ENCODE data around the gene MED26.
"Not testable (repeated sequence)": the region's sequence is repeated elsewhere in the genome, so short reads cannot be mapped to it uniquely, and the experiment has no call there.

Gene MED26, protein sequence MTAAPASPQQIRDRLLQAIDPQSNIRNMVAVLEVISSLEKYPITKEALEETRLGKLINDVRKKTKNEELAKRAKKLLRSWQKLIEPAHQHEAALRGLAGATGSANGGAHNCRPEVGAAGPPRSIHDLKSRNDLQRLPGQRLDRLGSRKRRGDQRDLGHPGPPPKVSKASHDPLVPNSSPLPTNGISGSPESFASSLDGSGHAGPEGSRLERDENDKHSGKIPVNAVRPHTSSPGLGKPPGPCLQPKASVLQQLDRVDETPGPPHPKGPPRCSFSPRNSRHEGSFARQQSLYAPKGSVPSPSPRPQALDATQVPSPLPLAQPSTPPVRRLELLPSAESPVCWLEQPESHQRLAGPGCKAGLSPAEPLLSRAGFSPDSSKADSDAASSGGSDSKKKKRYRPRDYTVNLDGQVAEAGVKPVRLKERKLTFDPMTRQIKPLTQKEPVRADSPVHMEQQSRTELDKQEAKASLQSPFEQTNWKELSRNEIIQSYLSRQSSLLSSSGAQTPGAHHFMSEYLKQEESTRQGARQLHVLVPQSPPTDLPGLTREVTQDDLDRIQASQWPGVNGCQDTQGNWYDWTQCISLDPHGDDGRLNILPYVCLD

DNA sequence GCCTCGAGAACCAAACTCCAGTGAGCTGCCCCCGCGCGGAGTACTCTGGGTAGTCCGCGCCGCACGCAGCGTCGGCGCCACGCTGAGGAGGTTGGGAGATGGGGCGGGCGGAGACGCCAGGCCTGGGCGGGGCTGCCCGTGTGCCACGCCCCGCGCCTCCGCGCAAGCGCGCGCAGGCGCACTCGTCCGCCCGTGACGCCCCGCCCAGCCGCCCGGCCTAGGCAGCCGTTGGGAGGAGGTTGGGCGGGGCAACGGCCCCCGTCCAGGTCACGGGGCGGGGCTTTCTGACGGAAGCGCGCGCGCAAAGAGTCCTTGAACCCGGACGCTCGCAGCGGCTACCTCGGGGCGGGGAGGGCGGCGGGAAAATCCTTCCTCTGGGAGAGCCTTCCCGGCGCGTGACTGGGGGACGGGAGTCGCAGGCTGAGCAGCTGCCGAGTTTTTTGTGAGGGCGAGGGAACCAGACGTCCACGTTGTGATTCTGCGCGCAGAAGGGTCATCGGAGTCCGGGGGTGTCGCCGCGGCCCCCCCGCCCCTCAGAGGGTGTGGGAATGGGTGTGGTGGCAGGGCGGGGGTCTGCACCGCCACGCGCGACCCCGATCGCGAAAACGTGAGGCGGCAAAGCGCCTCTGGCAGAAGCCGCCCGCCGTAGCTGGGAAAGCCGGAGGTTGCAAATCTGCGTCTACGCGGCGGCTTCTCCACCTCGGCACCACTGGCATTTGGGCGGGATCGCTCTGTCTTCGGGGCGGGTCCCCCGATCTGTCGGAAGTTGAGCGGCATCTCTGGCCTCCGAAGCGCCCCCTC is at the start of gene MED26:
MED26 (minus strand) TSS at position 22 of the 801 bp plus-strand sequence. CDS start 261 bp downstream, outside the sequence.
- FAIRE-seq, result no peak

DNA sequence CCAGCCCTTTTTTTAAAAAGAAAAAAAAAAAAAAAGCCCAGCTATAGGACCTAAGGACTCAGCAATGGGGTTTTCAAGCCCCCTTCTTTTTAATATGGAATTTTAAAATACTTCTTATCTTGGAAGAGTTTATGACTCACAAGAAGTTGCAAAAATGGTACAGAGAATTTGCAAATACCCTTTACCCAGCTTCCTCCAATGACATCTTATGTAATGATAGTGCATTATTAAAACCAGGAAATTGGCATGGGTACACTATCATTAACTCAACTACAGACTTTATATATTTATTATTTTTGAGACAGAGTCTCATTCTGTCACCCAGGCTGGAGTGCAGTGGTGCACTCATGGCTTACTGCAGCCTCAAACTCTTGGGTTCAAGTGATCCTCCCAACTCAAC is 49.1 kb upstream of the MED26 start:
- FAIRE-seq, result no peak

DNA sequence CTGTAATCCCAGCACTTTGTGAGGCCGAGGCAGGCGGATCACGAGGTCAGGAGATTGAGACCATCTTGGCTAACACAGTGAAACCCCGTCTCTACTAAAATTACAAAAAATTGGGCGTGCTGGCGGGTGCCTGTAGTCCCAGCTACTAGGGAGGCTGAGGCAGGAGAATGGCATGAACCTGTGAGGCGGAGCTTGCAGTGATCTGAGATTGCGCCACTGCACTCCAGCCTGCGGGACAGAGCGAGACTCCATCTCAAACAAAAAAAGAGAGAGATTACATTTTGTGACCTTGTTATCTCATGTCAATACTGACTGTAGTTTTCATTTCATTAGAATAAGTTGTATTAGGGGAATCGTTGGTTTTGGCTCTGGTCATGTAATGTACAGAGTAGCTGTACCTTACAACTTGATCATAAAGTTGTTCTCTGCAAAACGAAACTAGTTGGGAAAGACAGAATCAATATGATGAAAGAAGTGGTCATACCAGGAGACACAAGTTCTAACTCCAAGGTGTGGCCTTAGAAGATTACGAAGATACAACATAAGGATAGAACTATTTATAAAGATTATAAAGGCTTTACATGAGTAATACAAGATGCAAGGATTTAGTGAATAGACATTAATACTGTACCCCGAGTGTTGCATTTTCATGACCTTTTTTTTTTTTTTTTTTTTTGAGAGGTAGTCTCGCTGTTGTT is 48.2 kb upstream of the MED26 start:
- no peak for FAIRE-seq

DNA sequence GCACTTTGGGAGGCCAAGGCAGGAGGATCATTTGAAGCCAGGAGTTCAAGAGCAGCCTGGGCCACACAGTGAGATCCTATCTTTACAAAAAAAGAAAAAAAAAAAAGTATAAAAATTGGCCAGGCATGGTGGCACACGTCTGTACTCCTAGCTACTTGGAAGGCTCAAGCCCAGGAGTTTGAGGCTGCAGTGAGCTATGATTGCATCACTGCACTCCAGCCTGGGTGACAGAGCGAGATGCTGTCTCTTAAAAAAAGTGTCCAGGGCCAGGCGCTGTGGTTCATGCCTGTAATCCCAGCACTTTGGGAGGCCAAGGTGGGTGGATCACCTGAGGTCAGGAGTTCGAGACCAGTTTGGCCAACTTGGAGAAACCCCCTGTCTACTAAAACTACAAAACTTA is 45.8 kb upstream of the MED26 start:
- FAIRE-seq, result not testable (repeated sequence)

DNA sequence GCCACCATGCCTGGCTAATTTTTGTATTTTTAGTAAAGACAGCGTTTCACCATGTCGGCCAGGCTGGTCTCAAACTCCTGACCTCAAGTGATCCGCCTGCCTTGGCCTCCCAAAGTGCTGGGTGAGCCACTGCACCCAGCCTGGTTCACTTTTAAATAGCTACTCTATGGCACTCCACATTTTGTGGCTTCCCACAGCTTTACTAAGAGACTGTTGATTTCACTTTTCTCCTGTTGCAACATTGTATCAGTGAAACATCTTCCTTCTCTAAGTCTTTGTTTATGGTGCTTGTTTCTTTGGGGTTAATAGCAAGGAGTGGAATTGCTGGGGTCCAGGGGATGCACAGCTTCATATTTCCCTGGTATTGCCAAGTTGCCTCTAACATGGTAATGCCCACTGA is 45.2 kb upstream of the MED26 start:
- FAIRE-seq, result no peak

DNA sequence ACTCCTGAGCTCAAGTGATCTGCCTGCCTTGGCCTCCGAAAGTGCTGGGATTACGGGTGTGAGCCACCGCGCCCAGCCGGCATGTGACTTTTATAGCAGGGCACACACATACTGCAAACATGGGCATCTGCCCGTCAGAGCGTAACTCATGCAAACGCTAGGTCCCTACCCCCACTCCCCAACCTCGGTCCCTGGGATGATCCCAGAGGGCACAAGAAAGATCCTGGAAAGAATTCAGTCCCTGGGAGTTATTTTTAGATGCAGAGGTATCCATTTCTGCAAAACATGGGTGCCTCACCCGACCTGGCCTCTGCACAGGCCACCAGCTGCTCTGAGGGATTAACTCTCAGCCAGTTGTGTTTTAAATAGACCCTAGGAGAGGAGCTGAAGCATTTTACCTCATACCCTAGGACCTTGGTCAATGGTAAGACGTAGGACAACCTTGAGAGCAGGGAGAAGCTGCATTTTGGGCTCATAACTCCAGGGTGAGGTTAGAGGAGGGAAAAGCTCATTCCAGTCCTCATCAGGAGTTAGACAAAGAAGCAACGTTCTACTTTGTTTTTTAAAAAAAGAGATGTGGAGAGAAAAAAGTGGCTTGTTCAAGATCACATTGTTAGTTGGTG is 43.8 kb upstream of the MED26 start:
- no peak for FAIRE-seq

DNA sequence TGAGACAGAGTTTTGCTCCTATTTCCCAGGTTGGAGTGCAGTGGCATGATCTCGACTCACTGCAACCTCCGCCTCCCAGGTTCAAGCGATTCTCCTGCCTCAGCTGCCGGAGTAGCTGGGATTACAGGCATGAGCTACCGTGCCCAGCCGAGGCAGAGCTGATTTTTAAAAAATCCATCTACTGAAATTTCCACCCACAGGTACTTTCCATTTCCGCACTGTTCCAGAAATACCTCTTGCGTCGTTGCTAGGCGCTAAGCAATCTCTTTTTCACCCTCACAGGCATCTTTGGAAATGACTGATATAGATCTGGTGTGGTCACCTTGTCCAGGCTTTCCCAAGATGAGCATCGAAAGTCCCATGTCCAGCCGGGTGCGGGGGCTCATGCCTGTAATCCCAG is 42.3 kb upstream of the MED26 start:
- no peak for FAIRE-seq

DNA sequence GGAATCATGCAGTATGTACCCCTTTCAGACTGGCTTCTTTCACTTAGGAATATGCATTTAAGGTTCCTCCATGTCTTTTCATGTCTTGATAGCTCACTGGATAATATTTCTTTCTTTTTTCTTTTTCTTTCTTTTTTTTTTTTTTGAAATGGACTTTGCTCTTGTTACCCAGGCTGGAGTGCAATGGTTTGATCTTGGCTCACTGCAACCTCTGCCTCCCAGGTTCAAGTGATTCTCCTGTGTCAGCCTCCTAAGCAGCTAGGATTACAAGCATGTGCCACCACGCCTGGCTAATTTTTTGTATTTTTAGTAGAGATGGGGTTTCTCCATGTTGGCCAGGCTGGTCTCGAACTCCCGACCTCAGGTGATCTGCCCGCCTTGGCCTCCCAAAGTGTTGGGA is 40.7 kb upstream of the MED26 start:
- not testable (repeated sequence) for FAIRE-seq

DNA sequence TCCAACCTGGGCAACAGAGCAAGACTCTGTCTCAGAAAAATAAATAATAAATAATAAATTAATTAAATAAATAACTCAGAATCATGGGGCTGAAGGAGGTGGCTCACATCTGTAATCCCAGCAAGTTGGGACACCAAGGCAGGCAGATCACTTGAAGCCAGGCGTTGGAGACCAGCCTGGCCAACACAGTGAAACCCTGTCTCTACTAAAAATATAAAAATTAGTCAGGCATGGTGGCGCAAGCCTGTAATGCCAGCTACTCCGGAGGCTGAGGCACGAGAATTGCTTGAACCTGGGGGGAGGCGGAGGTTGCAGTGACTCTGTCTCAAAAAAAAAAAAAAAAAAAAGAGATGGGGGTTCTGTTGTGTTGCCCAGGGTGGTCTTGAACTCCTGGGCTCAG is 40.2 kb upstream of the MED26 start:
- FAIRE-seq, result no peak

DNA sequence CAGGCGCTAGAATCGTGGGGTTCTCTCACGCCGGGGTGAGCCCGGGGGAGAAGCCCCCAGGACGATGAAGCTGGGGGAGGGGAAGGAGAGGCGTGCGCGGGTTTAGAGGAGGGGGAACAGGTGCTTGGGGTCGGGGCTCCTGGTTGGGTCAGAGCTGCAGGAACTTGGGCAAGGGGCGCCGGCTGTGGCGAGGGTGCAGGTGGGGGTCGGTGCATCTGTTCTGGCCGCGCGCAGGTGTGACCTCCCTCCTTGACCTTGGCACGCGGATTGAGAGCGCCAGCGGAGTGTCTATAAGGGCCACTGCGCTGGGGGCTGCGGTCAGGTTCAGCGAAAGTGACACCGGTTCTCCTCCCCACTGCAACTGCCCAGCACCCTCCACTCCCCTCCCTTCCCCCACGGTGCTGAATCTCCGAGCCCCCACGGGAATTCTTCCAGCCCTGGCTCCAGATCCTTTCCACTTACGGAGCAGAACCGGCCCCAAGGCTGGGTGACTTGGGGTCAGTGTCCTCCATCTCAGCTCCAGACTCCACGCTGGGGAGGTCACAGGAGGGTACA is 33.6 kb upstream of the MED26 start:
- FAIRE-seq, result no peak

DNA sequence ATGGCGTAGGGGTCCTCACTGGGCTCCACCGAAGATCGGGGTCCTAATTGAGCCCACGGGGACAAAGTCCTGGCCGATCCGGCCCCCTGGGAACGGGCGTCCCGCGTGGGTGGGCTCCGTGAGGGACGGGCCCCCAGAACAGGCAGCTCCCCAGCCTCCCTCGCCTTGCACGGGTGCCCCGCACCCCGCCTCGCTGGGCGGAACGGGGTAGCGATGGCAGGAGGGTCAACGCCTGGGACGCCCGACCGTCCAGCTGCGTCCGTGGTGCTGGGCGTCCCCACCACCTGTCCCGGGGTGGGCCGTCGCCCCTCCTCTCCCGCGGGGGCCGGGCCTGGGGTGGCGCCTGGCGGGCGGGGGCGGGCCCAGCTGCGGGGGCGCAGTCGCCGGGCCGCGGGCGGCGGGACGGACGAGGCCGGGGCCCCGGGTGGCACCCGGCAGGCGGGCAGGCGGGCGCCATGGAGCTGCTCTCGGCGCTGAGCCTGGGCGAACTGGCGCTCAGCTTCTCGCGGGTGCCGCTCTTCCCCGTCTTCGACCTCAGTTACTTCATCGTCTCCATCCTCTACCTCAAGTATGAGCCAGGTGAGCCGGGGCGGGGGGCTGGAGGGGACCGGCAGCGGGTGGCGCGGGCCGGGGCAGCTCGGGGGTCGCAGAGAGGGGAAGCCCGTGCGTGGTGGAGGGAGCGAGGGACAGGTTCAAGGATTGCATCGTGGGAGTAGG is 32.9 kb upstream of the MED26 start, which contains the start of gene TMEM38A:
TMEM38A (plus strand) TSS at position 377 of the 717 bp plus-strand sequence; CDS start at position 456, 79 bp downstream.
- no peak for FAIRE-seq

DNA sequence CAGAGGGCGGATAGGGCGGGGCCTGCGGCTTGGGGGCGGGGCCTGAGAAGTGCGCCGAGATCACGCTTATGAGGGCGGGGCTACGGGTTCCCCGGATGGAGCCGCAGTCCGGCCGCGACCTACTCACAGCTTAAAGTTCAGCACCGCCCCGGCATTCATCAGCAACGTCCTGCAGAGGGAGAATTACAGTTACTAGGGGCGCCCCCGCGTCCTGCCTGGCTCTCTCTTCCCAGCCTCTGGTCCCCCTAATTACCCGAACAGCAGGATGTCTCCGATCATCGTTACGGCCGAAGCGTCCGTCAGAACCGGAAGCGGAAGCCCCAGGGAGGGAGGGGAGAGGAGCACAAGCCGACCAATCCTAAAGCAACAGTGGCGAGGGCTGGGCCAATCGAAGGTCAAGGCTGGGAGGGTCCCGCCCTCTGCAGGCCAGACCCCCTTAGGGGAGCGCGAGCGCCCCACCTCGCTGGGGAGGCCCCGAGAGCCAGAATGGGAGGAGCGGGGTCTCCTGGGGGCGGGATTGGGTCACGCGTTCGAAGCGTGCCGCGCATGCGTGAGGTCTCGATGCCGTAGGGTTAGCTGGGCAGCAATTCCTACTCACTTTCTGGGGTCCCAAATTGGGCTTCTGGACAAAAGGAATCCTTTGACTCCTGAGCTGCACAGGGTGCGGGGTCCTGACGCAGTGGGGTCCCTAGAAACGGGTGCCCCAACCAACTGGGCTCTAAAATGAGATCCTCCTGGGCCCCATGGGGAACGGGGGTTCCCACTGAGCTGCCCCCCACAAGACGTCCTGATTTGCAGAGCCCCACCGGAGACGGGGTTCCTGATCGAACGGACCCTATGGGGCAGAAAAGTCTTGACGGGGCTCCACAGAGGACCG is 32.1 kb upstream of the MED26 start, which contains the start of gene SMIM7:
SMIM7 (minus strand) TSS at position 313 of the 877 bp plus-strand sequence; CDS start at position 279, 34 bp downstream.
- FAIRE-seq, result peak; percentile 53

DNA sequence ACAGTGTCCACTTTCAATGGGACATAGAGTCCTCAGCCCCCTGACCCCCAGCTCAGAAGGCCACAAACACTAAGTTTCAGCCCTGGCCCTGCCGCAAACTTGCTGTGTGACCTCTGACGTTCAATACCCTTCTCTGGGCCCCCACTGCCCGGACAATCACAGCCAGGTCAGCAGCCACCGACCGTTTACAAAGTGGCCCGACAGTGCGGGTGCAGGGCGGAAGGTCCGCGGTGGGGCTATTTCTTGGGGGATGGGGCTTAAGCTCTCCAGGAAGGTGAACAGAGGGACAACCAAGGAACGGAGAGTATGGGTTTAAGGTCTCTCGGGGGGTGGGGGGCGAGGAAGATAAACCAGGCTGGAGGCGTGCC is 31.4 kb upstream of the MED26 start:
- no peak for FAIRE-seq

DNA sequence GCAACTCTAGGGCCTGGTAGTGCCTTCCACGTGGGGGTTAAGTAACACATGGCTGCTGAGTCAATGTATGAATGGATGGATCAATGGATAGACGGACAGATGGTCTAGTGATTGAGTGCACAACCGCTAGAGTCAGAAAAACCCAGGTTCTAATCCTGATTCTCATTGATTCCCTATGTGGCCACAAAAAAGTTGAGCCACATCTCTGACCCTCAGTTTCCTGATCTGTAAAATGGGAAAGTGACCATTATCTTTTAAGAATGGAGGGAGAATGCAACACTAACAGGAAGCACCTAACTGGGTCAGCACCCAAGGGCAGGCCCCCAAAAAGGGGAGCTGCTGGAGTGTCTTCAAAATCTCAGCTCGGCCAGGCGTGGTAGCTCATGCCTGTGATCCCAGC is 29.4 kb upstream of the MED26 start:
- FAIRE-seq, result no peak

DNA sequence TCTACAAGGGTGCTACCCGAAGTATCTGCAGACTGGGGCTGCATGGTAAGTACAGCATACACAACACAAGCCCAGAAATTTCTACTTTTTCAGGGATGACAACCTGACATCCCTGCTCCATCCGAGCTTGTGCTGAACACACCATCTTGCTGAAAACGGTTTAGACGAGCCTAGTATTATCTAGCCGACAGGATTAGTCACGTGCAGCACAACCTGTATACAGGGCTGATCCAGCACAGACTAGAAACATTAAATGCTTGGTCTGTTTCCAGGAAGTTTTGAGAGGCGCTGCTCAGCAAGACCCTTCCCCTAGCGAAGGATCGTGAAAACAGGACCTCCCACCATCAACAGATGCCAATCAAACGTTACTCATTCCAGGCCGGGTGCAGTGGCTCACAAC is 27.7 kb upstream of the MED26 start:
- no peak for FAIRE-seq

DNA sequence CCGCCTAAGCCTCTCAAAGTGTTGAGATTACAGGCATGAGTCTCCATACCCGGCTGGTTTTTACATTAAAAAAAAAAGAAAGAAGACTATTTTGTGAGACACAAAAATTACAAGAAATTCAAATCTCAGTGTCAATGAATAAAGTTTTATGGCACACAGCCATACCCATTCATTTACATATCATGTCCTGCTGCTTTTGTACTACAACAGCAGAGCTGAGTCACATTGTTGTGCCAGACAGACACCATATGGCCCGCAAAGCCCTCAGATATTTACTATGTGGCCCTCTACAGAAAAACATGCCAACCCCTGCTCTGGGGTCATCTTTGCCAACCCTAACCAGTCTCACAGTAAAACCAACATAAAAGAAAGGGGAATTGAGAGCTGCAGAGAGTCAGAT is 26.6 kb upstream of the MED26 start:
- FAIRE-seq, result no peak

DNA sequence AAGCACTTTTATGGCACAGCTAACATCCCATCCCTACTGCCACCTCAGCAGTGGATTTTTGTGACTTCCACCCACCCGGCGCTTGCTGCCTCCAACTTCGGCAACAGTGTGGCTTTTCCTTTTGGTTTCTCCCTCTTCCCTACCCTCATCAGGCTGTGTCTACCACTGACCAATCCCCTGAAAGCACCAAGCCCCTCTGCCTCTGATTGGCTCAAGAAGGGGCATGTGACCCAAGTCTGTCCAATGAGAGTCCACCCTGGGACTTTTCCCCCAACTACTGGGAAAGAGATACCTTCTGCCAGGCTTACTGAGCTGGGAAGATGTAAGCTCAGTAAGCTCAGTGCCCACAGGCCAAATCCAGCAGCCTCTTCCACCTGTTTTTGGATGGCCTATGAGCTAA is 26.1 kb upstream of the MED26 start:
- no peak for FAIRE-seq

DNA sequence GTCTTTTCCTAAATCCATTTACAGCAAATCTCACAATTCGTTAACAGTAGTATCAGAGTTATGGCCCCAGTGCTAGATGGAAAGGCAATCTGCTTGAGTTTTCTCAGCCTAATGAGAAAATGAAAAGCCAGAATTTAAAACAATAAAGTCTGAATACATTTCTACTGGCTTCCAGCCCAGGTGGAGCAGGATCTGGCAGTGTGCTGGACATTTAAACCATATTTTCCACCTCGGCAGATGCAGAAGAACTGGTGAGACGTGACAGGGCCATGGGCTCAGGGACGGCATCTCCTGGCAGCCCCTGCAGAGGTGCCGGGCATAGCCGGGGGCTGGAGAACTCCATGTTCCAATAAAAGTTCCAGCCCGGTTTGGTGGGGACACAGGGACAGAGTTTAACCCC is 24.9 kb upstream of the MED26 start:
- FAIRE-seq, result no peak

DNA sequence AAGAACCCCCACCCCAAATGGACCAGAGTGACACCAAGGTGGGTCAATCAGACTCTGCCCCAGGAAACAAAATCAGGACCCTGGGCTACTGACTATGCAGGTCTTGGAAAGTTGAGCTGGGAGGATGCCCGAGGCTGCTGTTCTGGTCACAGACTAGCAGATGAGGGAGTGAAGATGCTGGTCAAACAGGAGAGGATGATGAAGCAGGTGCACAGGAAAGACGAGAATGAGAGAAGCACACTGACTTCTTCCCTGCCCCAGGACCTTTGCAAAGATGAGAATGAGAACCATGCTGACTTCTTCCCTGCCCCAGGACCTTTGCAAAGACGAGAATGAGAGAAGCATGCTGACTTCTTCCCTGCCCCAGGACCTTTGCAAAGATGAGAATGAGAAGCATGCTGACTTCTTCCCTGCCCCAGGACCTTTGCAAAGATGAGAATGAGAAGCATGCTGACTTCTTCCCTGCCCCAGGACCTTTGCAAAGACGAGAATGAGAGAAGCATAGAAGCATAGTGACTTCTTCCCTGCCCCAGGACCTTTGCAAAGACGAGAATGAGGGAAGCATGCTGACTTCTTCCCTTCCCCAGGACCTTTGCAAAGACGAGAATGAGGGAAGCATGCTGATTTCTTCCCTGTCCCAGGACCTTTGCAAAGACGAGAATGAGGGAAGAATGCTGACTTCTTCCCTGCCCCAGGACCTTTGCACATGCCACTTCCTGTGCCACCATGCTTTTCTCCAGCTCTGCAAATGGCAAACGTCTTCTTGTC is 23.6 kb upstream of the MED26 start:
- FAIRE-seq, result not testable (repeated sequence)

DNA sequence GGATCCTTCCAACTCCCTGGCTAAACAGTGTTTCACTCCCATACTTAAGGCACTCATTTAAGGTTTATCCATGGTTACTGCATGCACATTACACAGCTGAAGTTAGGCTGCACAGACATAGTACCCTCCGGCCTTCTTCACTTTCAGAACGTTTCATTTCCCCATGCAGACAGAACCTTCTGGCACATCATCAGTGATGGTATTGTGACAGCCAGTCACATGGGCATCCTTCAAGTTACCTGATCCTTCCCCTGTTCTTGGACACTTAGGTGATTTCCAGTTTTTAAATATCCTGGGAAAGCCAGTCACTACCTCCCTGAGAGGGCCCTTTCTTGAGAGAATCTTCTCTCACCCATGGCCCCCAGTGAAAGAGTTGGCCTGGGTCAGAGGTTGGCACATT is 22.8 kb upstream of the MED26 start:
- FAIRE-seq, result no peak

Measured in islet of Langerhans (tissue), 1 donor.